ENCODE results near the gene ZNF318.

DNA sequence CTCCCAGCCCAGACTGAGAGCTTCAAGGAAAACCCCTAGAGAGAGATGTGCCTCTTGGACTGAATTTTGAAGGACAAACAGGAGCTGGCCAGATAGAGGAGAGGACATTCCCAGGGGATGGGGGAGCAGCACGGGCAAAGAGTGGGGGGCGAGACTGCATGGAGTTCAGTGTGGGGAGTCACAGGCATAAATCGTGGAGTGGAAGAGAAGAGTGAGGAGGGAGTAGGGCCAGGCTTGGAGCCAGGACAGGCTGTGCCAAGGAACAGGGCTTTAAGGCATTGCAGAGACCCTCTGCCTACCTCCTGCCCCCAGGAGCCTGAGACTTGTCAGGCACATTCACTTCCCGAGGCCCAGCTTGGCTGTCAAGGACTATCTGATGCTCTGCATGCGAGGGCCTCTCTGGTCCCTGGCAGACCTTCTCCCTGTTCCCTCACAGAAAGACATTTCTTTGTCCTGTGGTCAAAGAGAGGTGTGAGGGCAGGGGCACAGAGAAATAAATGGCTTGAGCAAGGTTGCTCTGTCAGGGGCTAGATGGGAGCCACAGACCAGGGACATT, 76.6 kb downstream of the ZNF318 start:
- TF ChIP-seq, protein P1, sequence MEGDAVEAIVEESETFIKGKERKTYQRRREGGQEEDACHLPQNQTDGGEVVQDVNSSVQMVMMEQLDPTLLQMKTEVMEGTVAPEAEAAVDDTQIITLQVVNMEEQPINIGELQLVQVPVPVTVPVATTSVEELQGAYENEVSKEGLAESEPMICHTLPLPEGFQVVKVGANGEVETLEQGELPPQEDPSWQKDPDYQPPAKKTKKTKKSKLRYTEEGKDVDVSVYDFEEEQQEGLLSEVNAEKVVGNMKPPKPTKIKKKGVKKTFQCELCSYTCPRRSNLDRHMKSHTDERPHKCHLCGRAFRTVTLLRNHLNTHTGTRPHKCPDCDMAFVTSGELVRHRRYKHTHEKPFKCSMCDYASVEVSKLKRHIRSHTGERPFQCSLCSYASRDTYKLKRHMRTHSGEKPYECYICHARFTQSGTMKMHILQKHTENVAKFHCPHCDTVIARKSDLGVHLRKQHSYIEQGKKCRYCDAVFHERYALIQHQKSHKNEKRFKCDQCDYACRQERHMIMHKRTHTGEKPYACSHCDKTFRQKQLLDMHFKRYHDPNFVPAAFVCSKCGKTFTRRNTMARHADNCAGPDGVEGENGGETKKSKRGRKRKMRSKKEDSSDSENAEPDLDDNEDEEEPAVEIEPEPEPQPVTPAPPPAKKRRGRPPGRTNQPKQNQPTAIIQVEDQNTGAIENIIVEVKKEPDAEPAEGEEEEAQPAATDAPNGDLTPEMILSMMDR (IDR thresholded peaks at IDR 0.05), result no peak
- no peak for TF ChIP-seq EZH2 (IDR thresholded peaks at IDR 0.05; ENCODE audit: borderline replicate concordance, insufficient read depth, low read depth, low read length, poor library complexity, severe bottlenecking)

Measured in B cell (primary cell).